PC-9 (cell line): ENCODE measurements around the gene VRK1. TPM values are rescaled to one million over a fixed set of nuclear protein-coding genes. Genes with fewer than 3 reads are reported as not detected.

Experiments used
- BruUV-seq: library from RNA; stranded (reverse); fragments of 400-500 nt; replicated peaks from 2 replicates; lab custom pipeline; 2021; lab: Mats Ljungman, UMichigan
- CTCF ChIA-PET: fragments of 300-600 bp; sonication (Branson Sonifier 250); formaldehyde crosslinking; loops from one replicate; lab custom pipeline; 2022; ENCODE audit warnings: antibody characterized with exemption; lab: Charles Lee
- POLR2A ChIA-PET: fragments of 300-600 bp; sonication (Branson Sonifier 250); formaldehyde crosslinking; loops from one replicate; lab custom pipeline; 2022; ENCODE audit warnings: antibody characterized with exemption; ENCODE audit not compliant: unreplicated experiment; lab: Charles Lee
- DNase-seq, 2 experiments: peaks; one replicate each; pipeline versions ENCODE4 v3.0.0 to v3.0.0-alpha.2; 2015 to 2022; ENCODE audit warnings: mixed read lengths in 1 of 2
- H2AFZ ChIP-seq: fragments of 200-600 bp; sonication (generic); 2 replicates; pipeline ENCODE4 v1.8.1; 2017; ENCODE audit warnings: antibody characterized with exemption
- H3F3A ChIP-seq: fragments of 200-600 bp; sonication (generic); 2 replicates; pipeline ENCODE4 v1.8.1; 2017; ENCODE audit warnings: antibody characterized with exemption, mild to moderate bottlenecking, low read depth; ENCODE audit not compliant: insufficient read depth
- H3K27ac ChIP-seq: fragments of 200-600 bp; sonication (generic); 2 replicates; pipeline ENCODE4 v1.6.1; 2016; ENCODE audit warnings: mixed run types
- H3K27me3 ChIP-seq: fragments of 200-600 bp; sonication (generic); 2 replicates; pipeline ENCODE4 v1.6.1; 2016; ENCODE audit warnings: low read depth, mixed run types; ENCODE audit not compliant: insufficient read depth
- H3K36me3 ChIP-seq: fragments of 200-600 bp; sonication (generic); 2 replicates; pipeline ENCODE4 v1.6.1; 2016; ENCODE audit warnings: low read depth, mixed run types
- H3K4me1 ChIP-seq: fragments of 200-600 bp; sonication (generic); replicated peaks from 2 replicates; pipeline ENCODE4 v1.6.1; 2016; ENCODE audit warnings: mixed run types; ENCODE audit not compliant: insufficient read depth
- H3K4me2 ChIP-seq: fragments of 200-600 bp; sonication (generic); 2 replicates; pipeline ENCODE4 v1.6.1; 2017; ENCODE audit warnings: mixed run types
- H3K4me3 ChIP-seq: fragments of 200-600 bp; sonication (generic); 2 replicates; pipeline ENCODE4 v1.6.1; 2016; ENCODE audit warnings: mixed run types
- H3K79me2 ChIP-seq: fragments of 200-600 bp; sonication (generic); 2 replicates; pipeline ENCODE4 v1.6.1; 2017; ENCODE audit warnings: low read depth, mixed run types
- H3K9me2 ChIP-seq: fragments of 200-600 bp; sonication (generic); 2 replicates; pipeline ENCODE4 v1.8.1; 2017; ENCODE audit warnings: mild to moderate bottlenecking; ENCODE audit not compliant: insufficient read depth
- H3K9me3 ChIP-seq: fragments of 200-600 bp; sonication (generic); 2 replicates; pipeline ENCODE4 v1.8.1; 2016; ENCODE audit warnings: low read depth; ENCODE audit not compliant: insufficient read depth
- H4K20me1 ChIP-seq: fragments of 200-600 bp; sonication (generic); 2 replicates; pipeline ENCODE4 v1.8.1; 2017; ENCODE audit not compliant: insufficient read depth
- EZH2 ChIP-seq: fragments of 200-600 bp; sonication (generic); IDR thresholded peaks from 2 replicates; pipeline ENCODE4 v1.8.0; 2017; ENCODE audit warnings: antibody characterized with exemption, low read depth
- intact Hi-C: fragments of 100-400 bp; cut with micrococcal nuclease; formaldehyde crosslinking; loops from one replicate; pipeline ENCODE4 v1.10.0; 2022; ENCODE audit not compliant: unreplicated experiment
- total RNA-seq: library from RNA; stranded (reverse); gene quantifications from 2 replicates; pipeline ENCODE4 v1.2.3, GENCODE V29; 2021
- TF ChIP-seq, protein P1 (sequence below): fragments of 200-600 bp; sonication (generic); conservative IDR thresholded peaks from 2 replicates; pipeline ENCODE4 v1.6.1; 2017; ENCODE audit warnings: mixed run types, antibody characterized with exemption, mild to moderate bottlenecking, moderate library complexity

VRK1 gene
- total RNA-seq, 1 experiment from 2014 or later, result 6.8 TPM

DNA sequence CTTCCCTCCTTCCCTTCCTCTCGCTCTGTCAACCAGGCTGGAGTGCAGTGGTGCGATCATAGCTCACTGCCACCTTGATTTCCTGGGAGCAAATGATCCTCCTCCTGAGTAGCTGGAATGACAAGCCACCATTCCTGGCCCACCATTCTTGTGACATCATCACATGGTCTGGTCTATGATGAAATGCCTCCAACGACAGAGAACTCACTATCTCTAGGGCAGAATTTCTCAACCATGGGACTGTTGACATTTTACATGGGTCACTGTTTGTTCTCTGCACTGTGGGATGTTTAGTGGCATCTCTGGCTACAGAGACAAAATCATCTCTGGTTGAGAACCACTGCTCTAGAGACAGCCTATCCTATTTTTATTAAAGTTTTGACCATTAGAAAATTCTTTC, 9.7 kb downstream of the VRK1 start:
- TF ChIP-seq, protein P1, sequence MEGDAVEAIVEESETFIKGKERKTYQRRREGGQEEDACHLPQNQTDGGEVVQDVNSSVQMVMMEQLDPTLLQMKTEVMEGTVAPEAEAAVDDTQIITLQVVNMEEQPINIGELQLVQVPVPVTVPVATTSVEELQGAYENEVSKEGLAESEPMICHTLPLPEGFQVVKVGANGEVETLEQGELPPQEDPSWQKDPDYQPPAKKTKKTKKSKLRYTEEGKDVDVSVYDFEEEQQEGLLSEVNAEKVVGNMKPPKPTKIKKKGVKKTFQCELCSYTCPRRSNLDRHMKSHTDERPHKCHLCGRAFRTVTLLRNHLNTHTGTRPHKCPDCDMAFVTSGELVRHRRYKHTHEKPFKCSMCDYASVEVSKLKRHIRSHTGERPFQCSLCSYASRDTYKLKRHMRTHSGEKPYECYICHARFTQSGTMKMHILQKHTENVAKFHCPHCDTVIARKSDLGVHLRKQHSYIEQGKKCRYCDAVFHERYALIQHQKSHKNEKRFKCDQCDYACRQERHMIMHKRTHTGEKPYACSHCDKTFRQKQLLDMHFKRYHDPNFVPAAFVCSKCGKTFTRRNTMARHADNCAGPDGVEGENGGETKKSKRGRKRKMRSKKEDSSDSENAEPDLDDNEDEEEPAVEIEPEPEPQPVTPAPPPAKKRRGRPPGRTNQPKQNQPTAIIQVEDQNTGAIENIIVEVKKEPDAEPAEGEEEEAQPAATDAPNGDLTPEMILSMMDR, result no peak
- TF ChIP-seq EZH2, result no peak
- no peaks in the 10 kb centered on the region for H3K9me3 ChIP-seq
- peaks cover 8% of the 10 kb centered on the region; the same call in 1 of the 2 replicates for H4K20me1 ChIP-seq
- no peaks in the 10 kb centered on the region for H3K9me2 ChIP-seq
- no TSS peak for BruUV-seq
- no peak for DNase-seq
- peaks cover 83% of the 10 kb centered on the region for H3K79me2 ChIP-seq
- H3K4me2 ChIP-seq, result no peak overlapping the region
- ChIA-PET POLR2A (no interaction called here), CTCF (no interaction called here)
- H3K4me1 ChIP-seq, result no peaks in the 10 kb centered on the region
- H3K4me3 ChIP-seq, result no peak overlapping the region
- no peak overlapping the region for H2AFZ ChIP-seq
- H3F3A ChIP-seq, result no peaks in the 10 kb centered on the region
- intact Hi-C loops, result no loop called here
- H3K27ac ChIP-seq, result no peak overlapping the region
- H3K27me3 ChIP-seq, result no peaks in the 10 kb centered on the region
- no peaks in the 10 kb centered on the region for H3K36me3 ChIP-seq

- POLR2A ChIA-PET, result no interaction called here
- Histone ChIP-seq H3F3A (no peaks in the 10 kb centered on the region), H3K27ac (no peak overlapping the region), H3K9me2 (no peaks in the 10 kb centered on the region), H3K4me3 (no peak overlapping the region), H3K36me3 (no peaks in the 10 kb centered on the region), H3K4me1 (no peaks in the 10 kb centered on the region), H2AFZ (no peak overlapping the region), H3K27me3 (no peaks in the 10 kb centered on the region), H4K20me1 (peaks cover 6% of the 10 kb centered on the region; the same call in 1 of the 2 replicates), H3K9me3 (no peaks in the 10 kb centered on the region), H3K79me2 (peaks cover 78% of the 10 kb centered on the region), H3K4me2 (no peak overlapping the region)
- no TSS peak for BruUV-seq
- CTCF ChIA-PET, result no interaction called here
- intact Hi-C loops, result no loop called here
- DNase-seq, result no peak
- no peak for TF ChIP-seq EZH2
- TF ChIP-seq, protein P1, result no peak
These were observed 11.6 kb downstream of the VRK1 start for GRCh38 chr14:96808619-96809406.

DNA sequence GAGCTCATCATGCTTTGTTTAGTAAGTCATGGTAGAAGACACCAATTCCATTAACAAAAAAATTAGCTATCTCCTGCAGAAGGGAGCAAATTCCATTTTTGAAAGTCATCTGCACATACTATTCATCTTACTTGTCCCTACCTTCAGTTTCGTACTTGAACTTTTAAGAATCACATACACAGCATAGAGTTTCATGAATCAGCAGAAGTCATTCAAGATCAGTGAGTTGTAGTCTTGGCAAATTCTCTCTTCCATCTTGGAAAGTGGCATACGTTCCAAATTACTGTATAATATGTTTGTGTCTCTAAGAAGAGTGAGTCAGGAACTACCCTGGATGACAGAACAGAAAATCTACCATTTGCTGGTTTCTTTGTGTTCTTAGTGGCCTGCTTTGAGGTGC, 14.1 kb downstream of the VRK1 start:
- no peak overlapping the region for H2AFZ ChIP-seq
- DNase-seq, result no peak

More for the DNA sequence above, 14.1 kb downstream of the VRK1 start:
- no TSS peak for BruUV-seq
- Histone ChIP-seq H4K20me1 (no peaks in the 10 kb centered on the region; the same call in 1 of the 2 replicates), H3K4me1 (no peaks in the 10 kb centered on the region), H3K9me3 (no peaks in the 10 kb centered on the region), H3F3A (no peaks in the 10 kb centered on the region), H3K79me2 (peaks cover 79% of the 10 kb centered on the region), H3K4me2 (no peak overlapping the region), H3K27ac (no peak overlapping the region), H3K9me2 (no peaks in the 10 kb centered on the region), H3K4me3 (no peak overlapping the region), H3K27me3 (no peaks in the 10 kb centered on the region), H3K36me3 (no peaks in the 10 kb centered on the region)
- TF ChIP-seq, protein P1, result no peak
- TF ChIP-seq EZH2, result no peak
- intact Hi-C loops, result no loop called here
- CTCF ChIA-PET, result no interaction called here
- POLR2A ChIA-PET, result no interaction called here
